Measurements from ENCODE around the gene DDA1. TPM values are rescaled to one million over a fixed set of nuclear protein-coding genes. Genes with fewer than 3 reads are reported as not detected.

DDA1 gene
- polyA plus RNA-seq, 3 donors: 29.3 to 37.7 (median 32.5) TPM

- DNase-seq (ENCODE audit: low read depth in 3 of 3, low spot score in 2 of 3): no peak
Measured at GRCh38 chr19:17328517-17329365, 19.4 kb downstream of the DDA1 start.

GRCh38 chr19:17329366-17330261, 20.3 kb downstream of the DDA1 start:
- DNase-seq (ENCODE audit: low read depth in 3 of 3, low spot score in 2 of 3): no peak

GRCh38 chr19:17330262-17331044, 21.1 kb downstream of the DDA1 start:
- no peak for DNase-seq (ENCODE audit: low read depth in 3 of 3, low spot score in 2 of 3)

- no peak for DNase-seq (ENCODE audit: low read depth in 3 of 3, low spot score in 2 of 3)
Measured at GRCh38 chr19:17331045-17331558, 21.7 kb downstream of the DDA1 start.

DNA sequence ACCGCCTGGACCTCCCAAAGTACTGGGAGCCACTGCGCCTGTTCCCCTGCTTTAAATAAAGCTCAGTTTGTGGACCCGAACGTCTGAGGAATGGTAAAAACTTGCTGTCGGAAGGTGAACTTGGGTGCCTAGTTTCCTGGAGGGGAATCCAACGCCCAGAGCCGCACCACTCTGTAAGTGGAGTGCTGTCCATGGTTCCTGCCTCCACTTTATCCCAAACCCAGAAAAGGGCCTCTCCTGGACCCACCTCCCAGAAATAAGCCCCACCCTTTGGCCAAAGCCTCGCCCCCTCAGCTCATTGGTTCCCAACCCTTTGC, 23.0 kb downstream of the DDA1 start:
- no peak for DNase-seq (ENCODE audit: low read depth in 3 of 3, low spot score in 2 of 3)

- DNase-seq (ENCODE audit: low read depth in 3 of 3, low spot score in 2 of 3): no peak
Measured at GRCh38 chr19:17332677-17333581, 23.6 kb downstream of the DDA1 start.

DNA sequence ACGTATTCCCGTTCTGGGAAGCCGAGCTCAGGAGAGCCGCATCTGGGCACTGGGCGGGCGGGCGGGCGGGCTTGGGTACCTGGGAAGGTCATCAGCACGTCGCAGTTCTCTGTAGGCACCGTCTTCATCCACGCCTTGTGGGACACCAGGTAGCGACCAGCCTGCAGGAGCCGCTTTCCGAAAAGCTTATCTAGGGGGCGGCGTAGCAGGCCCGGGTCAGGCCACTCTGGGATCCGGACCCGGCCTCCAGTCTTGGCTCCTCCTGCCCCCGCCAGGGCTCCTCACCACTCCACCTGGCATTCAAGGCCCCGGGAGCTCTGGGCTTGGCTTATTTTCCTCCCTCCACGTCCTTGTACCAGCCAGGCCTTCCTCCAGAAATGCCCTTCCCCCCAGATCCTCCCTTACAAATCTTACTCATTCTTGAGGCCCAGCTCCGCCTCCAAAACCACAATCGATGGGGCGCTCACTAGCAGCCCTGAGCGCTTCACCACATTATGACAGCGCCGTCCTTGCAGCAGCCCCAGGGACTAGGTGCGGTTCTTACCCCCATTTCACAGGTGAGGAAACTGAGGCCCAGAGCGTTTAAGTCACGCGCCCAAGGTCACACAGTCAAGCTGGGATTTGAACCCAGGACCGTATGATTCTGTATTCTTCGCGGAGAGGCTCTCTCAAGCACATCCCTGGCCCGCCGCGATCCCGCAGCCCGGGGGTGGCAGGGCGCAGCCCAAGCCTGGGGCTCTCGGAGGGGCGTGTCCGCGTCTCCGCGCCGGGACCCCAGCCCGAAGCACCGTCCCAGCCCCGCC, 24.4 kb downstream of the DDA1 start:
- no peak for DNase-seq (ENCODE audit: low read depth in 3 of 3, low spot score in 2 of 3)

- peak; percentile 86 to 98 (median 97) for DNase-seq (ENCODE audit: low read depth in 3 of 3, low spot score in 2 of 3)
Measured at GRCh38 chr19:17334414-17335409, 25.3 kb downstream of the DDA1 start, which contains the start of gene ANO8. Gene ANO8 (minus strand): TSS chr19:17334855. CDS start chr19:17334670, 185 bp downstream.

- DNase-seq (ENCODE audit: low read depth in 3 of 3, low spot score in 2 of 3): no peak
Measured at GRCh38 chr19:17335575-17335974, 26.2 kb downstream of the DDA1 start.

DNA sequence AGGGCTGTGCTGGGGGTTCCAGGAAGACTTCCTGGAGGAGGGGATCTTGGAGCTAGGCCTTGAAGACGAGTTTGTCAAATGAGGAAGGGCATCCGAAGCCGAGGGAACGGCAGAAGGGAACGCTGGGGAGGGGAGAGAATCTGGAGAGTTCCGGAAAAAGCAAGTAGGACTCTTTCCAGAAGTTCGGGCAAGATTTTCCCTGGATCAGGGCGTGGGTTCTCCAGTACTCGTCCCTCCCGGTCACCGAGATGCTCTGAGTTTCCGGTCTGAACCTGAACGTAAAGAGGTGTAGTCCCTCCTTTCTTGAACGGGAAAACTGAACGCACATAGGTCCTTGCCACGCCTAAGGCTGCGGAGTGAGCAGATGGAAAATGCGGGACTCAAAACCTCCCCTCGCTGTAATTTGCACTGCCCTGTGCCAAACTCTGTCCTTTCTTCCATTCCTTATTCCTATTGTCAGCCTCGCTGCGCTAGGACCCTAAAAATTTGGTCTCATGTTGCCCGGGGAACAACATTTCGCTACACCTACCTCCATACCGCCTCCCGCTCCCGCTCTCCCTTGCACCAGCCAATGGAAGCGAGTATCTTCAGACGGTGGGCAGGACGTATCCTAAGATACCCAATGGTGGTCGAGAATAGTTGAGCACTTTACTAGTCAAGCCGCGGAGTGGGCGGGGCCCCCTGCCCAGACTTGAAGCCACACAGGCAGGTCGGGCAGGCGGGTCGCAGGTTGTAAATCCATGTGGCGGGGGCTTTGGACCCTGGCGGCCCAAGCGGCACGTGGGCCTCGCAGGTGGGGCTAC, 27.7 kb downstream of the DDA1 start, which contains the start of gene GTPBP3:
Gene GTPBP3, plus strand, starts transcription at position 682 of the 803 bp plus-strand sequence. Its CDS starts 59 bp downstream, at position 741.
- peak; percentile 91 to 98 (median 96) for DNase-seq (ENCODE audit: low read depth in 3 of 3, low spot score in 2 of 3)

GRCh38 chr19:17337675-17338432, 28.5 kb downstream of the DDA1 start:
- DNase-seq (ENCODE audit: low read depth in 3 of 3, low spot score in 2 of 3): no peak

- no peak for DNase-seq (ENCODE audit: low read depth in 3 of 3, low spot score in 2 of 3)
Measured at GRCh38 chr19:17338433-17339078, 29.2 kb downstream of the DDA1 start.

- DNase-seq (ENCODE audit: low read depth in 3 of 3, low spot score in 2 of 3): no peak
Measured at GRCh38 chr19:17339088-17339741, 29.9 kb downstream of the DDA1 start.

DNA sequence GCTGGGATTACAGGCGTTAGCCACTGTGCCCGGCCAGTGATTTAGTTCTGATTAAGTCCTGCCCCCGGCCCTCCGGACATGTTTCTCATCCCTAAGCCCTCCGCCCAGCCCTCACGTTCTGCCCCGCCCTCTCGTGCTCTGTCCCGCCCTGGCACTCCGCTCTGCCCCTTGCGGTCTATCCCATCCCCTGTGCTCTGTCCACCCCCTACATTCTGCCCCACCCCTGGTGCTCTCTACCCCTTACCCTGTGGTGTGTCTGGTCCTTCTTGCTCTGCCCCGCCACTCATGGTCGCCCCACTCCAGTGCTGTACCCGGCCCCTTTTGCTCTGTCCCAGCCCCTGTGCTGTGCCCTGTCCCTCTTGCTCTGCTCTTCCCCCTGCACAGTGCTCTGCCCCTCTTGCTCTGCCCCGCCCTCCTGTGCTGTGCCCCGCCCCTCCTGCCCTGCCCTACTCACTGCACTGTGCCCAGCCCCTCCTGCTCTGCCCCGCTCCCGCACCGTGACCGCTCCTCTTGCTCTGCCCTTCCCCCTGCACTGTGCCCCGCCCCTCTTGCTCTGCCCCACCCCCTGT, 31.0 kb downstream of the DDA1 start:
- no peak for DNase-seq (ENCODE audit: low read depth in 3 of 3, low spot score in 2 of 3)
